ENCODE measurements around the gene CTNND2.
A peak's percentile ranks its signal among the peaks of the same experiment; 100 is the strongest.
"Not testable (repeated sequence)": the region's sequence is repeated elsewhere in the genome, so short reads cannot be mapped to it uniquely, and the experiment has no call there.

The CTNND2 gene

DNA sequence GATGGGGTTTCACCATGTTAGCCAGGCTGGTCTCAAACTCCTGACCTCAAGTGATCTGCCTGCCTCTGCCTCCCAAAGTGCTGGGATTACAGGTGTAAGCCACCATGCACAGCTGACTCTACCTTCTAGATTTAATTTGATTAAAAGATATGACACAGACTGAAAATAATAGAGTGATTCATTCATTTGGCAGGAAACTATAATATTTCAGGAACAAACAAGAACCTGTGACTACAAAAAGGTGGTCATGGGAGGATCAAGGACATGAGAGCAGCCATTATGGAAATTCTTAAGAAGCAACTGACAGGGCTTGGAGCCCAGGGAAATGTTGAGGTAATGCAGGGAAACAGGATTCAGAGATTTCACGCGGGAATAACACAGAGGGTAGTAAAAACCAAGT lies 877.7 kb downstream of the CTNND2 start:
- no peak for DNase-seq

DNA sequence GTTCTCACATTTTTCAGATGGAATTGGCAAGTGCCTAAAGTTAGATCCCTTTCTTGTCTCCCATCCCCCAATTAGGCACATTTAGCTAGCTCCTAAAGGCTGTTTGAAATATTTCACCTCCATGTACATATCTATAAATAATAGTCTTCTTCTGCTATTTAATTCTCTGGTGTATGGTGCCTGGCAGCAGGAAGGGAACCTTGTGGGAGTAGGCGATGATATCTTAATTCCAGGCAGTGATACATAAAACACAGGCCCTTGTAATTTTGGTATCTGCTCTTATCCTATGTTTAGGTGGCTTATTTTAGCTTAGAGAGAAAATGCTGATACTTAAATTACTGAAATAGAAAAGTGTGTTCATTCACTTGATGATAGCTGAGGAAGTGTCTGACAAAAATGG lies 880.3 kb downstream of the CTNND2 start:
- no peak for DNase-seq

DNA sequence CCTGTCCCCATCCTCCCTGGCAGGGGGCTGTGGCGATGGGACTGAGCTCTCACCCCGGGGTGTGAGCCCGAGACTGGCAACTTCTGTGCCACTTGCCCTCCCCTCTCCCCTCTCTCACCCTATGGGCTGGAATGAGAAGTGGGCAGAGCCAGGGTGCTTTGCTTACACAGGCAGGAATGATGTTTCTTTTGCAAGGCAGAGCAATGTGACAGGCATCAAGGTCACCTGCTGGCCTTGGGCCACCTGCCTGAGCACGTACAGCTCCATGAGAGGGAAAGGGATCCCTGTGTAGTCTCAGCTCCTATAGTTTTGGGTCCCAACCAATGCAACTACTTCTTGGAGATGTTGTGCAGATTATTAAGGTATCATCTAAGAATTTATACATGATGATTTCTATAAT lies 890.5 kb downstream of the CTNND2 start:
- DNase-seq = no peak

DNA sequence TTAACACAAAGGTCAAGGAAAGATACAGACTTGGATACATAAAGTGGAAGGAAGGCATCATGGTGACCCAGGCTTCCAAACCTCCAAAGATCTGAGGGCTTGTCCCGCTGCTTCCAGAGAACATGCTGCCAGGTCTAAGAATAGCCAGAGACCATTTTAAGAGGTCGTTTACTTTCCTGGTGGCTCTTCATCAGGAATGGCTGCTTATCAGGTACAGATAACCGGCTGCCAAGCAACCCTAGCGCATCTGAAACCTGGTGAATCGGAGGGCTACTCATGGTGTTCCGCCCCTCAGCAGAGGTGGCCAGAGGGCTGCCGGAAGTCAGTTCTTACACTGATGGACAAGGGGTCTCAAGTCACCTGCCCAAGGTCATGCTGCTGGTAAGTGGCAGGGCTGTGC lies 892.0 kb downstream of the CTNND2 start:
- no peak for DNase-seq

DNA sequence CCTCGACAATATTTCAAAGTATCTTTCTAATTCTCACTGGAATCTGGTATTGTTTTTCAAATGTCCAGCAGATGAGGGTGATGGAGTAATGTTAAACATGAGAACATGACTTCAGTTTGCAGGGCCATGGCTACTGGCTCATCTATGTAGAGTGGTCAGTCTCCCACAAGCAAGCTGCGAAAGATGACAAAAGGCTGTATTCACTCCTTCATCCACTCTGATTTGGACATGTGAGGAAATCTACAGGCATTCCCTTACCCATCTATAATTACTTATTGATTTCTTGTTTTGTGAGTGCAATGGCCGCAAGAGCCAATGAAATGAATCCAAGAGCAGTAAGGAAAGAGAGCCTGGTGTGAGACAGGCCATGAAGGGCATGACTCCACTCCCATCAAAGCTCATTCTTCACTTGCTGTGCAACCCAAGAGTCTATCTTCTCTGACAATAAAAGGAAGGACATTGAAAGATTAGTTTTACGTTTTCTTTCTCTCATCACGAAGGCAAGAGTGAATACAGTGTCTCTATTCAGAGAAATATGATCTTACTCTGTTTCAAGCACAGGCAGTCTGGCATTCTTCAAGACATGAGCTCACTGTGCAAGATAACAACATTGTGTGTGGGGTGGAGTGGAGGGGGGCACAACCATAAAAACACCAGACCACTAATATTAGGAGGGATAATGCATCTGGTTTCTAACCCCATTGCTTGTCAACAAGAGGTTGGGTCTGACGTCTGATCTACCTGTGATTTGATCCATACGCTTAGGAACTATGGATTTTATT lies 893.6 kb downstream of the CTNND2 start:
- DNase-seq = no peak

DNA sequence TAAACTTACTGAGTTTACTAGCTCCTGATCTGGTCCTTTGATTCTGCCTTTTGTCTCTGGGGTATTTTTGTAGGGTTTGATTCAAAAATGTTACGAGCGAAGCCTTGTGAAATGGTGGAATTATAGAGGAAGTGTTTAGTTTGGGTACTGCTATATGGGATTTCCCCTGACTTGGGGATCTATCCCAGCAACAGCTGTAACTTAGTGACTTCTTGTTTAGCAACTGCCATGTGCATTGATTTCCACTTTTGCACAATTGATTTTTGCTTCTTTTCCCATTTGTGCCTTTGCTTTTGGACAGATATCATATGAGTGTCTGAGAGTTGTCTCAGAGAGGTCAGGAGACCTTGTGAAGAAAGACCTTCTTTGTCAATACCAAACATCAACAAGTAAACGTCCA lies 894.7 kb downstream of the CTNND2 start:
- DNase-seq = no peak

DNA sequence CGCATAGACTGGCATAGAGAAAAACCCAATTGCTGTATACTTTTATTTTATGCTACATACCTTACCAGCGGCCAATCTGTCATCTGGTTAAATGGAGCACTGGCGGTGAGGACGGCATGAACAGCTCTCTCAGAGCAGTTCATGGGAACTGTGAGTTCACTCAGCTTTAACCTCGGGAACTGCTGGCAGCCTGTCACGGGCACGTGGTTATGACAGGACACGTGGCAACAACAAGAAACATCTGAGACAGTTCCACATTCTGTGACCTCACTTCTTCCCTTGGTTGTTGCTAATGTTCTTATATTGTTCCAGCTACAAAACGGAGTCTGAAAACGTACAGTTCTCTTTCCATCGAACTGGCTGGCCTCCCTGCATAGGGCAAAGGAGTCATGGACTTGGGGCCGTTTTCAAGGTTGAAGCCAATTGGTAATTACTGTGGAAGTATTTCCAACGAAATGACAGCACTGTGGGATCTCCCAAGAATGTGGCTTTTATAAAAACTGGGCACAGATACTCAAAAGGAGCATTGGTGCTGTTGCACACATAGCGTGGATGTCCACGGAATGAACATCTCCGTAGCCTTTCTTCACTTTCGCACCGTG lies 896.9 kb downstream of the CTNND2 start:
- DNase-seq = peak in 1 of 14 donors; percentile 20

DNA sequence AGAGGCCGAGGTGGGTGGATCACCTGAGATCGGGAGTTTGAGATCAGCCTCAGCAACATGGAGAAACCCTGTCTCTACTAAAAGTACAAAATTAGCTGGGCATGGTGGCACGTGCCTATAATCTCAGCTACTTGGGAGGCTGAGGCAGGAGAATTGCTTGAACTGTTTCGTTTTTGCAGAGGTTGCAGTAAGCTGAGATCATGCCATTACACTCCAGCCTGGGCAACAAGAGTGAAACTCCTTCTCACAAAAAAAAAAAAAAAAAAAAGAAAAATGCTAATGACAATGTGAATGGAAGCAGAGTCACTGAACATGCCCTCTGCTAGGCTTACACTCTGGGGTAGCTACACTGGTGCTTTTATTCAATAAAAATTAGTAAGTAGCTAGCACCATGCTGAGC lies 899.7 kb downstream of the CTNND2 start:
- not testable (repeated sequence) for DNase-seq

DNA sequence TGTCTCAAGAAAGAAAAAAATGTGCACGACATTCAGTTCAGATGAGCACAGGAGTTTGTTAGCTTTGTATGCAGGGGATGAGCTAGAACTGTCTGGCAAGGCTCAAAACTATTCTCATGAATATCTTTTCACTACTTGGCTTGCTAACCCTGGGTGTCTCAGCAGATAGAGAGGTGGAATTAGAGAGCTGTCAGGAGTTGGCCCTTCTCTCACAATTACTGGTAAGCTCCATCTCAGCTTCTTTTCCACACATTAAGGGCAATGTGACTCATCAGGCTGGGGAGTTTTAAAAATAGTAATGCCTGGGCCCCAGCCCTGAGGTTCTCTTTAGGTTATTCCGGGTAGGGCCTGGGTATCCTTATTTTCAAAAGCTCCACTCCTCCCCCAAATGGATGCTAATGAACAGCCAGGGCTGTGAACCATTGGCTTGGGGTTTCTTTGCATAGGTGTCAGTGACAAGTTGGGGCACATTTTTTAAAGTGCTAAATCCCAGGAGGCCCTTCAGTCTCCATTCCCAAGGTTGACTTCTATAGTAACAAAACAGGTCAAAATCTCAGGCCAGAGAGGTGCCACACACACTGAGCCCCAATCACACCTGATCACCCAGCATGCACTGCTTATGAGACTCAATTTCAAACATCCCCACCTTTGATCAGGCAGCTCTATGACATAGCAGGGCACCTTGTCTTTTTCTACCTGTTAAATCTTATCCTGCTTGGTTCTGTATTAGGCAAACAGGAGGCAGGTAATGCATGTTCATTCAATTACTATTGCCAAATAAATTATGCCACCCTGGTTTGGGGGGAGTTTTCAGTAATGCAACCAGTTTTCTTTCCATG lies 903.5 kb downstream of the CTNND2 start:
- DNase-seq = no peak

DNA sequence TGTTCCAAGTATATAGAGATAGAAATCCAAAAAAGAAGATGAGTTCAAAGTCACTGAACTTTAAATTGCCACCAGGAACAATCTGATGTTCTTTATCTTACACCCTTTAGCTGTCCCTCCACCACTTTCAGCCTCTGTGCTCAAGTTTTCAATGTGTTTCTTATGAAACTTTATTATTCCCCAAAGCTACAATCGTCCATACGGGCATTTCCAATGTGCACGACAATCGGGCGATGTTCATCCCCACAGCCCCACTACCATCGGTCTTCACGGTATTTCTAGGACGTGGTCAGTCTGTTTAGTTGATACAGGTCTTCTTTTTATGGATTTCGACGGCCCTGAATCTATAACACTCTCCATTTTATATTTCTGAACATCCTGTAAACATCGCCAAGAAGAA lies 904.5 kb downstream of the CTNND2 start:
- no peak for DNase-seq

DNA sequence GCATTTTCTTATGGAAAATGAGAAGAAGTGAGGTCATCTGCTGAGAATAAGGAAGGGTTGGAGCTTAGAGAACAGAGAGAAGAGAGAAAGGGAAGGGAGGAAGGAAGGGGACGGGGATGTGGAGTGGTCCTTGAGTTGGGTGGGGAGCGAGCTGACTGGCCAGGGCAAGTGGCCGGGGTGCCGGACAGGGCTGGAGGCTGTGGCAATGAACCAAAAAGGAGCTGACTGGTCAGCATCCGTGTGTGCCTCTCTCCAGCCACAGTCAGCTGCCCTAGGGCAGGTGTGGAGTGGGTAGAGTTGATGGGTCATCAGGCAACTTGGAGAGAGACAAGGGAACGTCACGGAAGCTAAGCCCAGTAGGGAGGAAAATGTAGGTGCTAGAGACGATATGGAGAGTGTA lies 908.4 kb downstream of the CTNND2 start:
- DNase-seq = no peak

DNA sequence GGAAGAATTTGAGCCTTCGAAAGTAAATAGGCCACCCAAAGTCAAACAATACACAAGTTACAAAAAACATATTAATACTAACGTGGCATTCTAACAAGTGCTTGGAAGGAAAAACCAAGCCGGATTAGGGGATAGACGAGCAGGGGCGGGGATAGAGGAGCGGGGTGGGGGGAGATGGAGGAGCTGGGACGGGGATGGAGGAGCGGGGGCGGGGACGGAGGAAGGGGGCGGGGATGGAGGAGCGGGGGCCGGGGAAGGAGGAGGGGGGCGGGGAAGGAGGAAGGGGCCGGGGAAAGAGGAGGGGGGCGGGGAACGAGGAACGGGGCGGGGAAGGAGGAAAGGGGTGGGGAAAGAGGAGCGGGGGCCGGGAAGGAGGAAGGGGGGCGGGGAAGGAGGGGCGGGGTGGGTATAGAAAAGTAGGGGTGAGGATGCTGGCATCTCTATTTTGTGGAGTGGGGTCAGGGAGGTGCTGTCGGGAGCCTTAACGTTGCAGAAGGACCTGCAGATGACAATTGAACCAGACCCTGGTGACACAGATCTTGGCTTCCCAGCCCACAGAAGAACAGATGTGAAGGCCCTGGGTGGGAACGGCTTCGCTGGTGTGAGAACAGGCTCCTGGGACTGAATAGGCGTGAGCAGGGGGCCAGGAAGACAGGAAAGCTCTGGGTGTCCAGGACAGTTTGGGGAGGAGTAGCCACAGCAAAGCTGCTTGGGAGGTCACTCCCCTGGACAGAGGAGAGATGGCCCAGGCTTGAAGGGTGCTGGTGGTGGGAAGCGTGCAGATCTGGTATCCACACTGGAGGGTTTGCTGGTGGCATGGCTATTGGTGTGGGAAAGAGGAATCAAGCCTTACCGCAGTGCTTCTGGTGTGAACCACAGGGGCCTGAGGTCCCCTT lies 909.9 kb downstream of the CTNND2 start:
- DNase-seq = no peak

DNA sequence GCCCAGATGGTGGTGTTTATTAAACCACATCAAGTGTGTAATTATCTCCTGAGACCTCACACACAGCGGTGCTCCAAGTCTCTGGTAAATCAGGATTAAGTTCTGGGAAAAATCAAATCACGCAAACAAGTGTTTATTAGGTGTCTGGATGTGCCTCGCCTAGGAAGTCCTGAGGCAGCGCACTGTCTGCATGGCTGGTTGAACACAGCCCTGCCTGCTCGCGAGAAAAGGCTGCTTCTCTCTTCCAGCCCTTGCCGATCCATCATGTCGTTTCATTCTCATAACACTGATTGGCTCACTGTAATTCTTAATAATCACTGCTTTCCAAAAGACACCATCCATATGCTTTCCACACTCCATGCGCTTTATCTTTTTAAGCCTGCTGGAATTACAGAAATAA lies 913.6 kb downstream of the CTNND2 start:
- no peak for DNase-seq

DNA sequence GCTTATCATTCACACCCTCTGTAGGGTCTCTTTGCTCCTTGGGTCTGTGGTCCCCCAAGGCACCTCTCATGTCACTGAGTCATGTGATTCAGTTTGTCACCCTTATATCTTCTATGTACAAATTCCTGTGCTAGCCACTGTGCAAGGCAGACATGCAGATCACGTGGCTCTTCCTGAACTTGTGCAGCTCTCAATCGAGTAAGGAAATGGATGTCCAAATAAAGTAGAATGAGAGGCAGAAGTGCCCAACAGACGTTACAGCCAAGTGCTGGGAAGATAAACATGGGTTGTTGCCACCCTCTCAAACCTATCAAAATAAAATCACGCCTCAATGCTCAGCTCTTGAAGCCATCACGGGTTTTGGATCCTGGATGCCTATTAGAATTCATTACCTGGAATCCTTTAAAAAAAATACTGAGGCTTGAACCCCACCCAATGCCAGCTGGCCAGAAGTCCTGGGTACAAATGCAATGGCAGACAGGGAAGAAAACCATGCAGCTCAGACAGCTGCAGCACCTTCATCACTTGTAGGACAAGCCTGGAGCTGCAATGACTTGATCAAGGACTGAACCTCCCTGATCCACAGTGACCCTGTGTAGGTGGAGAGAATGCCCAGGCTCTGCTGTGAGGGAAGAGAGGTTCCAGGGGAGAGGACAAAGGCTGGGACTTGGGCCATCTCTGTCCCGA lies 914.5 kb downstream of the CTNND2 start:
- DNase-seq = no peak

DNA sequence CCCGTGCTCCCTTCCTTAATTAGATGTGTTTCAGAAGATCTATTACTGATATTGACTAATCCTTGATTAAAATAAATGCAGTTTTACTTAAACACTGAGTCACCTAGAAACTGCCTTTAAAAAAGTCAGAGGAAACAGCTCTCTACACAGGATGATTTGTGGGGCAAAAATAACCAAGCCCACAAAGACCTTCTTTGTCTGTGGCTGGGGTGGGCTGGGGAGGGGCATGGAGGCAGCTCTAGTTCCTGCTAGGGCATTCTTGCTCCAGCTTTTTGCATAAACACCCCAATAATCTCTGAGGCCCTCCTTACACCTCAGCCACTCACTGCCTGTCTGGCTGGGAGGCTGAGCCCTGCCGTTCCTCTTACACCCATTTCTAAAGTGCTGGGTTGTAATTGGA lies 915.6 kb downstream of the CTNND2 start:
- DNase-seq = no peak

DNA sequence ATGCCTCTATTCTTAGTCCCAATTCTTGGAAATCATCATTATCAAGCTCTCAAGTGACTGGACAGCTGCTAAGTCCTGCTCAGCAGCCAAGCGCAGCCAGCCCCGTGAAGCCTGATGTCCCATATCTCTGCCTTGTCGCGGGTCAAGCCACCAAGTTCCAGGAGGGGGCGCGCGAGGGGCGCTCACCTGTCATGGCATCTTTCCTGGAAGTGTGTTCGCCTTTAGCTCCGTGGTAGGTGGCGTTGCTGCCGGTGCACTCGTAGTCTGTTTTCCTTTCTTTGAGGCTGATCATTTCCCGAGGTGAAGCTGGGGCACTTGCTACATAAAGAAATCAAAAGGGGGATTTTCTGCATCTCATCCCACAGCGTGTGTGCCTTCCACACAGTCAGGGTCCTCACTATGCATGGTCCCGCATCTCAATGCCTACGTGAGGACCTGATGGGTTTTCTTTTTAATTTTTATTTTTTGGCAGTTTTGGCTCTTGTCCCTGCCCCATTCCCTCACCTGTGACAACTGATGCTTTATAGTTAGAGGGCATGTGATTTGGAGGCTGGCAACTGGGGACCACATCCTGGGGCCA lies 916.2 kb downstream of the CTNND2 start:
- DNase-seq = peak in 4 of 14 donors; percentile 8 to 31 (median 14)

DNA sequence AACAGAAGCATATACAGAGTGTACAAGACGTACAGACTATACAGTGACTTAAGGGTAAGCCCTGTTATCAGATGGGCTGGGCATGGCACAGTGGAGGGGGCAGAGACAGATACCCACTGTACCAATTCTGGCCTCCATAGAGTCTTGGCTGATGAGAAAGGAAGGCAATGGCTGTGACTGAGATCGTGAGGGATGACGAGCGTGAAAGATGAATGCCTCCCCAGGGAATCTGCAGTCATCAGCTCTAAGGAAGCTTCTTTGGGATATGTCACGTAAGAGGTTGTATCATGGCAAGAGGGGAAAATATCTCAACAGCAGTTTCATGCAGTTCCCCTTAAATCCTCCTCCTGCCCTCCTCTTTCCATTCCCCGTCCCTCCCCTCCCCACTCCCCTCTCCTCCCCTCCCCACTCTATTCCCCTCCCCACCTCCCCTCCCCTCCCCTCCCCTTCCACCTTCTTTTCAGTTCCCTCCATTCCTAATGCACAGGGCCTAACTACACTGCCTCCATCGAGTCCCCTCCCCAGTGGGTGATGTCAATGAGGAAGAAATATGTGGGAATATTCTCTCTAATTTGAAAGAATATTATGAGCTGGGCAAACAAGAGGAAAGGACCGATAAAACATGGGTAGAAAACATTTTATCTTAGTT lies 916.8 kb downstream of the CTNND2 start:
- no peak for DNase-seq

DNA sequence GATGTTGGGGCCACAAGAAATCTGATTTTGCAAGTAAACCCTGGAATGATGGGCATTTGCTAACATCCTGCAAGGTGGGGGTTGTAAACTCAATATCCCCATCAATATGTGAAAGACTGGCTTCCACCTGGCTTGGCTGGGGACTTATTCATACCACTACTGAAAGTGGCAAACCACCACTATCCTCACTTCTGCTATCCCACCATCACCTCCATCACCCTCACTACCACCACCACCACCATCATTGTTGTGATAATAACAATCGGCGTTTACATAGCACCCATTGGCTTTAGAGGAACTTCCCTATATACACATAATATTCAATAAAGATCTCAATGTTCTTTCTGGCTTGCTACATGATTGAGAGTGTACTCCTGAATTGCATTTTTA lies 918.5 kb downstream of the CTNND2 start:
- DNase-seq = no peak

DNA sequence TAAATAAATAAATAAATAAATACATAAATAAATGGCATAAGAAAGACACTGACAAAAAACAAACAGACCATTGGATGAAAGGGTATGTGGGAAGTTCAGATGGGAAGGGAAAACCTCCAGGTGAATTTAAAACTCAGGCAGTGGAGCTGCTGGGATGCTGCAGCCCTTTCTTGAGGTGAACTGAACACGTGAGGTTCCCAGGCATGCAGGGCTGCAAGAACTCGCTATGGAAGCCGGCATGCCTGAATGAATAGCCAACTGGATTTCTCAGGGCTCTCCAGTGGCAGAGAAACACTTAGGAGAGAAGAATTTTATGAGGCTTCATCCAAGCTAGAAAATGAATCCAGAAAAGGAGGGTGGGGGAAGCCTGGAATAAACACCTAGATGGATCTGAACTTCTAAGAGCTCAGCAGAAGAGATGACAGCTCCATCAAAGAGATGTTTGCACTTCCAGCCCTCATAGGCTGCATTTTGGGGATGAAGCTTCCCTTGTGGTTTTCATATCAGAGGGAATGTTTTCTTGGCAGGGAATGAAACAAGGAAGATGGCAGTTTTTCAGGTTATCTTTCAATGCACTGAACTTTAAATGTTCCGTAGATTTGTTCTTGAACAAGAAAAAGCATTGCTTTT lies 919.0 kb downstream of the CTNND2 start:
- no peak for DNase-seq

DNA sequence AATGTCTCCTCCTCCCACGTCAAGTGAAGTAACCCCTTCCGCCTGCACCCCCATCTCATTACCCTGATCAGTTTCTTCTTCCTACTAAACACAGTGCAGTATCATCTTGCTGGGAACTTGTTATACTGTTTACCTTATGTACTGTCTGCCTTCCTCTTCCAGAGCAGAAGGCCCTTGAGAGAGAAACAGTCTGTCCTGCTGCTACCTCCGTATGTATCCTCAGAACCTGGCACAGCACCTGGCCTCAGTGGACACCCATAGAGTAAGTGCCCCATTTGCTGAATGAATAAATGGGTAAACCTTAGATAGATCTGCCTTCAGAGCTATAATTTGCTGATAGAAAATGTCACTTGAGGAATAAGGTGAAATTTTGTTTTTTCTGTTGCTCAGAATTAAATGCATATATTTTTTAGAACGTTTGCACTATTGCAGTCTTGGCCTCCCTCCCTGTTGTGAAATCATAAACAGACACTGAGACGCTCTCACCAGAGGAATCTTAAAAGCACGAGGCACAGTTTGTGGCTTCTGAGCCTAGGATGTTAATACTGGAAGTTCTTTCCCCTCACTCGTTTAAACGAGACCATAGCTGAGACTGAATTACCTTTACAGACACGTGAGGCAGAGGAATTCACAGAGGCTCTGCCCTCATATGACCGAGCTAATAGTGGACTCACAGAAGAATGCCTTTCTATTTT lies 920.1 kb downstream of the CTNND2 start:
- DNase-seq = peak in 1 of 14 donors; percentile 52
